GM23338 (cell line): ENCODE results near the gene ERRFI1. TPM values are rescaled to one million over a fixed set of nuclear protein-coding genes. Genes with fewer than 3 reads are reported as not detected.

ENCODE experiments used
- ATAC-seq: fragments of 200-7000 bp; cut with Tn5 transposase; 3 replicates; pipeline ENCODE4 v1.9.1; 2020
- DNase-seq: peaks from one replicate; pipeline ENCODE4 v3.0.0-alpha.2; 2015; ENCODE audit warnings: low spot score
- H2AFZ ChIP-seq: fragments of 200-600 bp; sonication (generic); 2 replicates; pipeline ENCODE4 v1.8.0; 2016; ENCODE audit warnings: antibody characterized with exemption, mild to moderate bottlenecking, moderate library complexity
- H3F3A ChIP-seq: fragments of 200-600 bp; sonication (generic); replicated peaks from 2 replicates; pipeline ENCODE4 v1.8.0; 2017; ENCODE audit warnings: antibody characterized with exemption, mixed run types, low read depth
- H3K27ac ChIP-seq: fragments of 200-600 bp; sonication (generic); 2 replicates; pipeline ENCODE4 v1.6.1; 2016; ENCODE audit warnings: low read depth
- H3K27me3 ChIP-seq: fragments of 200-600 bp; sonication (generic); 2 replicates; pipeline ENCODE4 v1.8.0; 2016; ENCODE audit warnings: mild to moderate bottlenecking, mixed run types, moderate library complexity; ENCODE audit not compliant: insufficient read depth
- H3K36me3 ChIP-seq: fragments of 200-600 bp; sonication (generic); 2 replicates; pipeline ENCODE4 v1.8.0; 2016; ENCODE audit warnings: mild to moderate bottlenecking; ENCODE audit not compliant: insufficient read depth
- H3K4me1 ChIP-seq: fragments of 200-600 bp; sonication (generic); 2 replicates; pipeline ENCODE4 v1.8.0; 2016; ENCODE audit warnings: mild to moderate bottlenecking, moderate library complexity; ENCODE audit not compliant: insufficient read depth
- H3K4me2 ChIP-seq: fragments of 200-600 bp; sonication (generic); 2 replicates; pipeline ENCODE4 v1.7.1; 2017; ENCODE audit warnings: mixed run types
- H3K4me3 ChIP-seq: fragments of 200-600 bp; sonication (generic); 2 replicates; pipeline ENCODE4 v1.6.1; 2016; ENCODE audit warnings: mixed run types
- H3K79me2 ChIP-seq: fragments of 200-600 bp; sonication (generic); replicated peaks from 2 replicates; pipeline ENCODE4 v1.8.0; 2017; ENCODE audit warnings: mild to moderate bottlenecking; ENCODE audit not compliant: insufficient read depth
- H3K9me2 ChIP-seq: fragments of 200-600 bp; sonication (generic); 2 replicates; pipeline ENCODE4 v1.8.0; 2017; ENCODE audit not compliant: insufficient read depth
- H4K20me1 ChIP-seq: fragments of 200-600 bp; sonication (generic); replicated peaks from 2 replicates; pipeline ENCODE4 v1.8.0; 2017; ENCODE audit warnings: mild to moderate bottlenecking; ENCODE audit not compliant: insufficient read depth
- H3K27ac Mint-ChIP-seq: 2 replicates; pipeline ENCODE4 v1.8.0; 2020; ENCODE audit warnings: inconsistent platforms, mild to moderate bottlenecking, moderate library complexity, mixed read lengths
- H3K27me3 Mint-ChIP-seq: 3 replicates; pipeline ENCODE4 v1.8.0; 2022; ENCODE audit warnings: low read depth, mild to moderate bottlenecking, moderate library complexity, mixed read lengths, inconsistent platforms; ENCODE audit not compliant: insufficient read depth, poor library complexity
- H3K36me3 Mint-ChIP-seq: 3 replicates; pipeline ENCODE4 v1.8.0; 2021; ENCODE audit warnings: low read depth, mild to moderate bottlenecking, inconsistent platforms, moderate library complexity, mixed read lengths
- H3K4me1 Mint-ChIP-seq: 3 replicates; pipeline ENCODE4 v1.8.0; 2020; ENCODE audit warnings: mild to moderate bottlenecking, inconsistent platforms, mixed read lengths
- H3K4me3 Mint-ChIP-seq: 3 replicates; pipeline ENCODE4 v1.8.0; 2021; ENCODE audit warnings: moderate library complexity, mild to moderate bottlenecking, inconsistent platforms, mixed read lengths
- H3K9me3 Mint-ChIP-seq: 3 replicates; pipeline ENCODE4 v1.8.0; 2020; ENCODE audit warnings: moderate library complexity, mild to moderate bottlenecking, inconsistent platforms, mixed read lengths
- CREB1 ChIP-seq: fragments of 250-450 bp; sonication (Bioruptor Pico); IDR thresholded peaks from 2 replicates; pipeline ENCODE4 v1.5.0; 2020; ENCODE audit warnings: low read depth, mild to moderate bottlenecking, moderate library complexity
- EZH2 ChIP-seq: fragments of 200-600 bp; sonication (generic); IDR thresholded peaks from one replicate; pipeline ENCODE4 v1.8.0; 2017; ENCODE audit warnings: antibody characterized with exemption, mild to moderate bottlenecking, low read depth; ENCODE audit not compliant: unreplicated experiment
- EZH2phosphoT487 ChIP-seq: fragments of 200-600 bp; sonication (generic); IDR thresholded peaks from one replicate; pipeline ENCODE4 v1.8.1; 2018; ENCODE audit warnings: antibody characterized with exemption; ENCODE audit not compliant: unreplicated experiment
- JUNB ChIP-seq: IDR thresholded peaks from one replicate; pipeline ENCODE4 v1.6.1; 2016; ENCODE audit warnings: antibody characterized with exemption; ENCODE audit not compliant: unreplicated experiment
- NANOG ChIP-seq: IDR thresholded peaks from 2 replicates; pipeline ENCODE4 v1.6.1; 2016; ENCODE audit warnings: antibody characterized with exemption, borderline replicate concordance
- POLR2AphosphoS5 ChIP-seq: IDR thresholded peaks from 2 replicates; pipeline ENCODE4 v1.6.1; 2016; ENCODE audit warnings: antibody characterized with exemption, low read depth
- ZNF331 ChIP-seq: fragments of 250-450 bp; sonication (Bioruptor Pico); IDR thresholded peaks from 2 replicates; pipeline ENCODE4 v1.5.0; 2020; ENCODE audit warnings: low read depth, mild to moderate bottlenecking, moderate library complexity
- polyA plus RNA-seq: library from polyadenylated mRNA; unstranded; fragments of >200 nt; fragmentation: Nextera tagmentation; extraction: Ambion mirVana; gene quantifications from 2 replicates; pipeline ENCODE4 v1.2.1, GENCODE V29; 2016
- total RNA-seq: library from RNA; depleted of rRNA; stranded (reverse); fragments of >200 nt; shearing (Covaris generic); gene quantifications from 2 replicates; pipeline ENCODE4 v1.2.3, GENCODE V29; 2014
- TF ChIP-seq, protein P1 (sequence below): IDR thresholded peaks from one replicate; pipeline ENCODE4 v1.6.1; 2018; ENCODE audit warnings: antibody characterized with exemption; ENCODE audit not compliant: unreplicated experiment
- TF ChIP-seq, protein P2 (sequence below), 2 experiments: fragments of 200-600 bp in 1 of 2; sonication (generic) in 1 of 2; conservative IDR thresholded peaks; 2 replicates each; pipeline versions ENCODE4 v1.5.1 to v1.6.1; 2016 to 2017; ENCODE audit warnings: antibody characterized with exemption in 2 of 2, low read depth in 2 of 2, mild to moderate bottlenecking in 2 of 2, moderate library complexity in 1 of 2
- TF ChIP-seq, protein P3 (sequence below): fragments of 250-450 bp; sonication (Bioruptor Pico); IDR thresholded peaks from 2 replicates; pipeline ENCODE4 v1.5.0; 2020; ENCODE audit warnings: mild to moderate bottlenecking, moderate library complexity

Gene ERRFI1
- total and polyA plus RNA-seq, 2 experiments from 2014 or later, result 22.9 to 59.8 TPM

DNA sequence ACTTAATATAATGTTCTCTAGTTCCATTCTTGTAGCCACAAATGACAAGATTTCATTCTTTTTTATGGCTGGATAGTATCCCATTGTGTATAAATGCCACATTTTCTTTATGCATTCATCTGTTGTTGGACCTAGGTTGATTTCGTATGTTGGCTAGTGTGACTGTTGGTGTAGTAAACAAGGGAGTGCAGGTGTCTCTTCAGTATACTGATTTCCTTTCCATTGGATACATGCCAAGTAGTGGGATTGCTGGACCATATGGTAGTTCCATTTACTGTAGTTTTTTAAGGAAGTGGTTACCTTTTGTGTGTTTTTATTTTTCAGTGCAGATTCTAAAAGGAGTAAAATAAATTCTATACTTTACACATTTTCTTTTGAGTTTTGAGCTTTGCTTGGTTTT is 58.9 kb downstream of the ERRFI1 start:
- Histone ChIP-seq H3K4me1 (no peaks in the 10 kb centered on the region; the same call in 1 of the 2 replicates), H3K79me2 (peaks cover 72% of the 10 kb centered on the region), H4K20me1 (peaks cover 29% of the 10 kb centered on the region), H3K27ac (0 out of 2 replicates have a peak overlapping the region, but pooled peaks have one; percentile 5), H3K4me2 (no peak overlapping the region), H3K9me2 (no peaks in the 10 kb centered on the region), H3F3A (no peaks in the 10 kb centered on the region), H3K4me3 (no peak overlapping the region), H2AFZ (no peak overlapping the region), H3K36me3 (peaks cover 74% of the 10 kb centered on the region), H3K27me3 (no peaks in the 10 kb centered on the region)
- Mint-ChIP-seq H3K27ac (no peak overlapping the region), H3K4me1 (peaks cover 2% of the 10 kb centered on the region; the same call in 1 of the 3 replicates), H3K27me3 (peaks cover 6% of the 10 kb centered on the region), H3K36me3 (peaks cover 84% of the 10 kb centered on the region), H3K4me3 (no peak overlapping the region), H3K9me3 (no peaks in the 10 kb centered on the region; the same call in 2 of the 3 replicates)
- DNase-seq (no peak), ATAC-seq (no peak)
- TF ChIP-seq, protein P1, sequence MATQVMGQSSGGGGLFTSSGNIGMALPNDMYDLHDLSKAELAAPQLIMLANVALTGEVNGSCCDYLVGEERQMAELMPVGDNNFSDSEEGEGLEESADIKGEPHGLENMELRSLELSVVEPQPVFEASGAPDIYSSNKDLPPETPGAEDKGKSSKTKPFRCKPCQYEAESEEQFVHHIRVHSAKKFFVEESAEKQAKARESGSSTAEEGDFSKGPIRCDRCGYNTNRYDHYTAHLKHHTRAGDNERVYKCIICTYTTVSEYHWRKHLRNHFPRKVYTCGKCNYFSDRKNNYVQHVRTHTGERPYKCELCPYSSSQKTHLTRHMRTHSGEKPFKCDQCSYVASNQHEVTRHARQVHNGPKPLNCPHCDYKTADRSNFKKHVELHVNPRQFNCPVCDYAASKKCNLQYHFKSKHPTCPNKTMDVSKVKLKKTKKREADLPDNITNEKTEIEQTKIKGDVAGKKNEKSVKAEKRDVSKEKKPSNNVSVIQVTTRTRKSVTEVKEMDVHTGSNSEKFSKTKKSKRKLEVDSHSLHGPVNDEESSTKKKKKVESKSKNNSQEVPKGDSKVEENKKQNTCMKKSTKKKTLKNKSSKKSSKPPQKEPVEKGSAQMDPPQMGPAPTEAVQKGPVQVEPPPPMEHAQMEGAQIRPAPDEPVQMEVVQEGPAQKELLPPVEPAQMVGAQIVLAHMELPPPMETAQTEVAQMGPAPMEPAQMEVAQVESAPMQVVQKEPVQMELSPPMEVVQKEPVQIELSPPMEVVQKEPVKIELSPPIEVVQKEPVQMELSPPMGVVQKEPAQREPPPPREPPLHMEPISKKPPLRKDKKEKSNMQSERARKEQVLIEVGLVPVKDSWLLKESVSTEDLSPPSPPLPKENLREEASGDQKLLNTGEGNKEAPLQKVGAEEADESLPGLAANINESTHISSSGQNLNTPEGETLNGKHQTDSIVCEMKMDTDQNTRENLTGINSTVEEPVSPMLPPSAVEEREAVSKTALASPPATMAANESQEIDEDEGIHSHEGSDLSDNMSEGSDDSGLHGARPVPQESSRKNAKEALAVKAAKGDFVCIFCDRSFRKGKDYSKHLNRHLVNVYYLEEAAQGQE, result no peak
- TF ChIP-seq NANOG, result no peak
- TF ChIP-seq ZNF331 (CRISPR knock-in tag), result no peak
- TF ChIP-seq POLR2AphosphoS5, result no peak

DNA sequence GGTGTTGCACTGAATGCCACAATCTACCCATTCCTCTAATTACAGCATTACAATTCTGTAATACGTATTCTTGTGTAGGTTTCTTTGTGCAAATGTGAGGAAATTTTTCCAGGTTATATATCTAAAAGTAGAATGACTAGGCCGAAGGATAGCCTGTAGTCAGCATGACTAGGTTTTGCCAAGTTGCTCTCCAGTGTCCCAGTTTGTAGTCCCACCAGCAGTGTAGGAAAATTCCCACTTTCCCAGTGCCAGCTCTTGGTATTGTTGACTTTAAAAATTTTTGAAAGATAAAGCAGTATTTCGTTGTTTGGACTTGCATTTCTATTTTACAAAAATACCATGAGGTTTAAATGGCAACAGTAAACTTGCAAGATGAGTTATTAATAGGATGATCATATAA is 61.6 kb downstream of the ERRFI1 start:
- Histone ChIP-seq H3K4me3 (no peak overlapping the region), H3K9me2 (no peaks in the 10 kb centered on the region), H3K36me3 (peaks cover 50% of the 10 kb centered on the region), H2AFZ (no peak overlapping the region), H3K79me2 (peaks cover 73% of the 10 kb centered on the region), H3K27ac (no peak overlapping the region), H3F3A (no peaks in the 10 kb centered on the region; the same call in 1 of the 2 replicates), H3K27me3 (no peaks in the 10 kb centered on the region), H3K4me2 (no peak overlapping the region), H3K4me1 (peaks cover 8% of the 10 kb centered on the region), H4K20me1 (peaks cover 30% of the 10 kb centered on the region)
- Mint-ChIP-seq H3K4me1 (peaks cover 6% of the 10 kb centered on the region; the same call in 1 of the 3 replicates), H3K9me3 (no peaks in the 10 kb centered on the region; the same call in 2 of the 3 replicates), H3K27ac (no peak overlapping the region), H3K4me3 (no peak overlapping the region; the same call in 2 of the 3 replicates), H3K36me3 (peaks cover 64% of the 10 kb centered on the region), H3K27me3 (peaks cover 10% of the 10 kb centered on the region)
- DNase-seq (no peak), ATAC-seq (no peak)
- TF ChIP-seq EZH2phosphoT487, result no peak
- no peak for TF ChIP-seq ZNF331 (CRISPR knock-in tag)
- TF ChIP-seq, protein P2, sequence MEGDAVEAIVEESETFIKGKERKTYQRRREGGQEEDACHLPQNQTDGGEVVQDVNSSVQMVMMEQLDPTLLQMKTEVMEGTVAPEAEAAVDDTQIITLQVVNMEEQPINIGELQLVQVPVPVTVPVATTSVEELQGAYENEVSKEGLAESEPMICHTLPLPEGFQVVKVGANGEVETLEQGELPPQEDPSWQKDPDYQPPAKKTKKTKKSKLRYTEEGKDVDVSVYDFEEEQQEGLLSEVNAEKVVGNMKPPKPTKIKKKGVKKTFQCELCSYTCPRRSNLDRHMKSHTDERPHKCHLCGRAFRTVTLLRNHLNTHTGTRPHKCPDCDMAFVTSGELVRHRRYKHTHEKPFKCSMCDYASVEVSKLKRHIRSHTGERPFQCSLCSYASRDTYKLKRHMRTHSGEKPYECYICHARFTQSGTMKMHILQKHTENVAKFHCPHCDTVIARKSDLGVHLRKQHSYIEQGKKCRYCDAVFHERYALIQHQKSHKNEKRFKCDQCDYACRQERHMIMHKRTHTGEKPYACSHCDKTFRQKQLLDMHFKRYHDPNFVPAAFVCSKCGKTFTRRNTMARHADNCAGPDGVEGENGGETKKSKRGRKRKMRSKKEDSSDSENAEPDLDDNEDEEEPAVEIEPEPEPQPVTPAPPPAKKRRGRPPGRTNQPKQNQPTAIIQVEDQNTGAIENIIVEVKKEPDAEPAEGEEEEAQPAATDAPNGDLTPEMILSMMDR (conservative IDR thresholded peaks at IDR 0.05; ENCODE audit: low read depth in 2 of 2), result no peak
- TF ChIP-seq, protein P3, sequence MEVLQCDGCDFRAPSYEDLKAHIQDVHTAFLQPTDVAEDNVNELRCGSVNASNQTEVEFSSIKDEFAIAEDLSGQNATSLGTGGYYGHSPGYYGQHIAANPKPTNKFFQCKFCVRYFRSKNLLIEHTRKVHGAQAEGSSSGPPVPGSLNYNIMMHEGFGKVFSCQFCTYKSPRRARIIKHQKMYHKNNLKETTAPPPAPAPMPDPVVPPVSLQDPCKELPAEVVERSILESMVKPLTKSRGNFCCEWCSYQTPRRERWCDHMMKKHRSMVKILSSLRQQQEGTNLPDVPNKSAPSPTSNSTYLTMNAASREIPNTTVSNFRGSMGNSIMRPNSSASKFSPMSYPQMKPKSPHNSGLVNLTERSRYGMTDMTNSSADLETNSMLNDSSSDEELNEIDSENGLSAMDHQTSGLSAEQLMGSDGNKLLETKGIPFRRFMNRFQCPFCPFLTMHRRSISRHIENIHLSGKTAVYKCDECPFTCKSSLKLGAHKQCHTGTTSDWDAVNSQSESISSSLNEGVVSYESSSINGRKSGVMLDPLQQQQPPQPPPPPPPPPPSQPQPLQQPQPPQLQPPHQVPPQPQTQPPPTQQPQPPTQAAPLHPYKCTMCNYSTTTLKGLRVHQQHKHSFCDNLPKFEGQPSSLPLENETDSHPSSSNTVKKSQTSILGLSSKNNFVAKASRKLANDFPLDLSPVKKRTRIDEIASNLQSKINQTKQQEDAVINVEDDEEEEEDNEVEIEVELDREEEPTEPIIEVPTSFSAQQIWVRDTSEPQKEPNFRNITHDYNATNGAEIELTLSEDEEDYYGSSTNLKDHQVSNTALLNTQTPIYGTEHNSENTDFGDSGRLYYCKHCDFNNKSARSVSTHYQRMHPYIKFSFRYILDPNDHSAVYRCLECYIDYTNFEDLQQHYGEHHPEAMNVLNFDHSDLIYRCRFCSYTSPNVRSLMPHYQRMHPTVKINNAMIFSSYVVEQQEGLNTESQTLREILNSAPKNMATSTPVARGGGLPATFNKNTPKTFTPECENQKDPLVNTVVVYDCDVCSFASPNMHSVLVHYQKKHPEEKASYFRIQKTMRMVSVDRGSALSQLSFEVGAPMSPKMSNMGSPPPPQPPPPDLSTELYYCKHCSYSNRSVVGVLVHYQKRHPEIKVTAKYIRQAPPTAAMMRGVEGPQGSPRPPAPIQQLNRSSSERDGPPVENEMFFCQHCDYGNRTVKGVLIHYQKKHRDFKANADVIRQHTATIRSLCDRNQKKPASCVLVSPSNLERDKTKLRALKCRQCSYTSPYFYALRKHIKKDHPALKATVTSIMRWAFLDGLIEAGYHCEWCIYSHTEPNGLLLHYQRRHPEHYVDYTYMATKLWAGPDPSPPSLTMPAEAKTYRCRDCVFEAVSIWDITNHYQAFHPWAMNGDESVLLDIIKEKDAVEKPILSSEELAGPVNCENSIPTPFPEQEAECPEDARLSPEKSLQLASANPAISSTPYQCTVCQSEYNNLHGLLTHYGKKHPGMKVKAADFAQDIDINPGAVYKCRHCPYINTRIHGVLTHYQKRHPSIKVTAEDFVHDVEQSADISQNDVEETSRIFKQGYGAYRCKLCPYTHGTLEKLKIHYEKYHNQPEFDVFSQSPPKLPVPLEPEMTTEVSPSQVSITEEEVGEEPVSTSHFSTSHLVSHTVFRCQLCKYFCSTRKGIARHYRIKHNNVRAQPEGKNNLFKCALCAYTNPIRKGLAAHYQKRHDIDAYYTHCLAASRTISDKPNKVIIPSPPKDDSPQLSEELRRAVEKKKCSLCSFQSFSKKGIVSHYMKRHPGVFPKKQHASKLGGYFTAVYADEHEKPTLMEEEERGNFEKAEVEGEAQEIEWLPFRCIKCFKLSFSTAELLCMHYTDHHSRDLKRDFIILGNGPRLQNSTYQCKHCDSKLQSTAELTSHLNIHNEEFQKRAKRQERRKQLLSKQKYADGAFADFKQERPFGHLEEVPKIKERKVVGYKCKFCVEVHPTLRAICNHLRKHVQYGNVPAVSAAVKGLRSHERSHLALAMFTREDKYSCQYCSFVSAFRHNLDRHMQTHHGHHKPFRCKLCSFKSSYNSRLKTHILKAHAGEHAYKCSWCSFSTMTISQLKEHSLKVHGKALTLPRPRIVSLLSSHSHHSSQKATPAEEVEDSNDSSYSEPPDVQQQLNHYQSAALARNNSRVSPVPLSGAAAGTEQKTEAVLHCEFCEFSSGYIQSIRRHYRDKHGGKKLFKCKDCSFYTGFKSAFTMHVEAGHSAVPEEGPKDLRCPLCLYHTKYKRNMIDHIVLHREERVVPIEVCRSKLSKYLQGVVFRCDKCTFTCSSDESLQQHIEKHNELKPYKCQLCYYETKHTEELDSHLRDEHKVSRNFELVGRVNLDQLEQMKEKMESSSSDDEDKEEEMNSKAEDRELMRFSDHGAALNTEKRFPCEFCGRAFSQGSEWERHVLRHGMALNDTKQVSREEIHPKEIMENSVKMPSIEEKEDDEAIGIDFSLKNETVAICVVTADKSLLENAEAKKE (CRISPR knock-in tag), result no peak
- no peak for TF ChIP-seq EZH2
- TF ChIP-seq CREB1 (CRISPR knock-in tag), result no peak
- TF ChIP-seq JUNB, result no peak
- TF ChIP-seq NANOG, result no peak
